ENCODE data around the gene ZNF554.
"Not testable (repeated sequence)": the region's sequence is repeated elsewhere in the genome, so short reads cannot be mapped to it uniquely, and the experiment has no call there.

GRCh38 chr19:2817237-2817829, 2.3 kb upstream of the ZNF554 start:
- TF ChIP-seq POLR2A (IDR thresholded peaks at IDR 0.05); CTCF (IDR thresholded peaks at IDR 0.05); POLR2AphosphoS5 (IDR thresholded peaks at IDR 0.05; ENCODE audit: insufficient read depth in 1 of 2, low read depth in 1 of 2): not testable (repeated sequence)
